CD14-positive monocyte (primary cell): ENCODE results near the gene RPS6KA4. TPM values are rescaled to one million over a fixed set of nuclear protein-coding genes. Genes with fewer than 3 reads are reported as not detected.
A peak's percentile ranks its signal among the peaks of the same experiment; 100 is the strongest.

Source experiments
- DNase-seq, 3 donors: peaks; one replicate each; pipeline ENCODE4 v3.0.0-alpha.2; 2011 to 2022
- H2AFZ ChIP-seq: 2 replicates; pipeline ENCODE4 v1.6.0; 2012; ENCODE audit warnings: mild to moderate bottlenecking, low read depth, low read length, inconsistent platforms; ENCODE audit not compliant: insufficient read depth, poor library complexity, severe bottlenecking
- H3K27ac ChIP-seq, 2 donors: 1 replicate in 1 of 2; 2 replicates in 1 of 2; pipeline ENCODE4 v1.5.1; 2012 to 2013; ENCODE audit warnings: low read length in 2 of 2, control low read depth in 1 of 2, inconsistent platforms in 1 of 2, low read depth in 1 of 2, mild to moderate bottlenecking in 1 of 2
- H3K27me3 ChIP-seq, 2 donors: one replicate each; pipeline versions ENCODE4 v1.6.0 to v1.6.1; 2011 to 2013; ENCODE audit warnings: low read length in 2 of 2; ENCODE audit not compliant: control insufficient read depth in 2 of 2, insufficient read depth in 2 of 2
- H3K36me3 ChIP-seq, 2 donors: replicated peaks in 1 of 2; 1 replicate in 1 of 2; 2 replicates in 1 of 2; pipeline versions ENCODE4 v1.5.1 to v1.6.1; 2012 to 2013; ENCODE audit warnings: low read length in 2 of 2, control low read depth in 1 of 2, inconsistent platforms in 1 of 2, mild to moderate bottlenecking in 1 of 2; ENCODE audit not compliant: insufficient read depth in 2 of 2, control insufficient read depth in 1 of 2
- H3K4me1 ChIP-seq, 2 donors: 1 replicate in 1 of 2; 2 replicates in 1 of 2; pipeline versions ENCODE4 v1.5.1 to v1.6.1; 2012 to 2013; ENCODE audit warnings: low read length in 2 of 2, control low read depth in 1 of 2, inconsistent platforms in 1 of 2, mild to moderate bottlenecking in 1 of 2, moderate library complexity in 1 of 2; ENCODE audit not compliant: insufficient read depth in 2 of 2, control insufficient read depth in 1 of 2
- H3K4me2 ChIP-seq: replicated peaks from 2 replicates; pipeline ENCODE3; 2012; ENCODE audit warnings: low read length, moderate library complexity, mild to moderate bottlenecking; ENCODE audit not compliant: poor library complexity, severe bottlenecking; ENCODE audit errors: extremely low read depth
- H3K4me3 ChIP-seq, 3 experiments: fragments of 200-600 bp in 1 of 3; sonication (generic) in 1 of 3; replicated peaks in 1 of 3; 1 replicate in 2 of 3; 2 replicates in 1 of 3; pipeline ENCODE4 v1.5.1; 2011 to 2013; ENCODE audit warnings: low read length in 3 of 3, mild to moderate bottlenecking in 3 of 3, control low read depth in 2 of 3, low read depth in 2 of 3, inconsistent platforms in 1 of 3, moderate library complexity in 1 of 3
- H3K79me2 ChIP-seq: 2 replicates; pipeline ENCODE4 v1.6.0; 2012; ENCODE audit warnings: mild to moderate bottlenecking, control low read depth, inconsistent platforms, low read length, moderate library complexity; ENCODE audit not compliant: insufficient read depth
- H3K9ac ChIP-seq: 2 replicates; pipeline ENCODE4 v1.6.0; 2017; ENCODE audit warnings: low read length, mild to moderate bottlenecking; ENCODE audit not compliant: insufficient read depth, poor library complexity, severe bottlenecking
- H3K9me3 ChIP-seq, 2 donors: replicated peaks in 1 of 2; 1 replicate in 1 of 2; 2 replicates in 1 of 2; pipeline versions ENCODE4 v1.5.1 to v1.6.1; 2012 to 2013; ENCODE audit warnings: low read length in 2 of 2, control low read depth in 1 of 2; ENCODE audit not compliant: control insufficient read depth in 1 of 2, insufficient read depth in 1 of 2
- H4K20me1 ChIP-seq: 2 replicates; pipeline ENCODE4 v1.6.0; 2012; ENCODE audit warnings: mild to moderate bottlenecking, low read length, control low read depth, moderate library complexity; ENCODE audit not compliant: insufficient read depth
- H3K27ac Mint-ChIP-seq, 7 donors: one replicate each; pipeline ENCODE4 v1.8.0; 2020; ENCODE audit warnings: mild to moderate bottlenecking in 7 of 7, mixed read lengths in 7 of 7, moderate library complexity in 6 of 7, inconsistent platforms in 2 of 7
- H3K27me3 Mint-ChIP-seq, 3 donors: one replicate each; pipeline ENCODE4 v1.8.0; 2021 to 2022; ENCODE audit warnings: low read depth in 3 of 3, mild to moderate bottlenecking in 3 of 3, mixed read lengths in 3 of 3, moderate library complexity in 3 of 3, inconsistent platforms in 1 of 3
- H3K36me3 Mint-ChIP-seq, 2 donors: one replicate each; pipeline ENCODE4 v1.8.0; 2020; ENCODE audit warnings: mixed read lengths in 2 of 2, inconsistent platforms in 1 of 2, mild to moderate bottlenecking in 1 of 2
- H3K4me1 Mint-ChIP-seq: one replicate; pipeline ENCODE4 v1.8.0; 2020; ENCODE audit warnings: mild to moderate bottlenecking, mixed read lengths
- H3K4me3 Mint-ChIP-seq, 2 donors: one replicate each; pipeline ENCODE4 v1.8.0; 2020; ENCODE audit warnings: mild to moderate bottlenecking in 2 of 2, mixed read lengths in 2 of 2, moderate library complexity in 1 of 2
- H3K9me3 Mint-ChIP-seq, 7 donors: one replicate each; pipeline ENCODE4 v1.8.0; 2020 to 2022; ENCODE audit warnings: mixed read lengths in 7 of 7, mild to moderate bottlenecking in 6 of 7, moderate library complexity in 6 of 7, inconsistent platforms in 2 of 7
- WGBS: methylation state at CpG from one replicate; pipeline ENCODE4 v1.1.5; 2013; ENCODE audit warnings: missing lambda C conversion rate; ENCODE audit not compliant: insufficient coverage; 5-methylcytosine and 5-hydroxymethylcytosine counted together
- intact Hi-C, 2 donors: fragments of 100-400 bp; cut with micrococcal nuclease; formaldehyde crosslinking; loops; one replicate each; pipeline versions ENCODE4 v1.15.0 to v1.15.1; 2023
- polyA plus RNA-seq, 3 donors: library from polyadenylated mRNA; depleted of rRNA in 1 of 3; unstranded in 2 of 3; stranded (reverse) in 1 of 3; fragments of 300-500 nt in 2 of 3; fragments of >200 nt in 1 of 3; fragmentation: Illumina TruSeq in 2 of 3; gene quantifications; 1 replicate in 2 of 3; 2 replicates in 1 of 3; pipeline ENCODE4 v1.2.3, GENCODE V29; 2012 to 2021
- TF ChIP-seq, protein P1 (sequence below): fragments of 200-600 bp; IDR thresholded peaks from one replicate; pipeline ENCODE4 v1.8.0; 2022; ENCODE audit warnings: antibody characterized with exemption, mild to moderate bottlenecking

RPS6KA4 gene
- polyA plus RNA-seq, 3 donors: 16.2 to 110 (median 24.5) TPM

DNA sequence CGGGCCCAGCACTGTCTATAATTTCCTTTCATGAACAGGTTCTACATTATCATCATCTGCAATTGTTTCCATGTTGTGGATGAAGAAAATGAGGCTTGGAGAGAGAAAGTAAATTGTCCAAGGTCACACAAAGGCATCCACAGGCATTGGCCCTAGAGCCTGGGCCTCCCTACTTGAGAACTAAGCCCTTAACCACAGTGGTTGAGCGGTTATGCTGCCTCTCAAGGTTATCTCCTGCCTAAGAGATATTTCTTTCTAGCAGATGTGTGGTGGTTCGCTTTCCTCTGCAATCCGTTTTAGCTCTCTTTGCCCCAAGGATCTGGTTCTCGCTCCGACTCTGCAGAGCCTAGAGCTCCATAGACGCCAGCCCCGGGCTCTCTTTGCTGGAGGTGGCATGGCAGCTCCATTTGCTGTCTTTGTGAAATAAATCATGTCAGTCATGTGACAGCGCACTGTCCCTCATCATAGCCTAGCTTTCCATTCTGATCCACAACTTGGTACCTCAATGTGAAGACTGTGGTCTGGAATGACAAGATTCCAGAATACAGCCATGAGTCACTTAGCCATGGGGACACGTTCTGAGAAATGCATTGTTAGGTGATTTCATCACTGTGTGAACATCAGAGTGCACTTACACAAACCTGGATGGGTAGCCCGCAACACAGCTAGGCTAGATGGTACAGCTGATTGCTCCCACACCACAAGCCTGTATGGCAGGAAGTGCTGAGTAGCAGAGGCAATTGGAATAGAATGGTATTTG lies 27.2 kb downstream of the RPS6KA4 start:
- peak overlapping the region; percentile 78 to 95 (median 92) for H3K27ac Mint-ChIP-seq
- H3K4me3 Mint-ChIP-seq: no peak overlapping the region
- H3K4me2 ChIP-seq: peak overlapping the region; percentile 60

DNA sequence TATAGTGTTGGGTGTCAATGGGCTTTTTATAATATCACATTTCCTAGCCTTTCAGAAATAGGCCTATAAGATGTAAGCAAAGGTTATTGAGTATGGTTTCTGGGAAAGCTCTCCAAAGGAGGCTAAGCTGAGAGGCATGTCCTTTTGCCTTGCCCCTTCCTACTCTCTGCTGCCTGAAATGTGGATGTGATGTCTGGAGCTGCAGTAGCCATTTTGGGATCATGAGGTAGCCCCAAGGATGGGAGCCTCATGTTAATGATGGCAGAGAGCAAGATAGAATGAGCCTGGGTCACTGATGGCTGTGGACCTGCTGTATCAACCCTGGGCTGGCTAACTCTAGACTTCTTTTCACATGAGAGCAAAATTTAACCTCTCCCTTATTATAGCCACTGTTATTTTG lies 29.0 kb downstream of the RPS6KA4 start:
- Mint-ChIP-seq H3K27me3 (peaks cover 2 to 3% (median 2%) of the 10 kb centered on the region in 3 donors), H3K27ac (no peak overlapping the region), H3K9me3 (peaks cover 2 to 10% (median 6%) of the 10 kb centered on the region in 7 donors), H3K4me3 (no peak overlapping the region), H3K4me1 (peaks cover 82% of the 10 kb centered on the region), H3K36me3 (peaks cover 25 to 26% of the 10 kb centered on the region in 2 donors)
- no peaks in the 10 kb centered on the region for H4K20me1 ChIP-seq
- peaks cover 0 to 3% of the 10 kb centered on the region in 2 donors for H3K9me3 ChIP-seq
- no peak overlapping the region for H3K9ac ChIP-seq
- H3K27me3 ChIP-seq: no peaks in the 10 kb centered on the region
- H3K4me1 ChIP-seq: peaks cover 64 to 72% of the 10 kb centered on the region in 2 donors
- peaks cover 14% of the 10 kb centered on the region for H3K79me2 ChIP-seq
- no peak overlapping the region for H3K4me2 ChIP-seq
- no peak for DNase-seq
- no peak overlapping the region for H2AFZ ChIP-seq
- no peak overlapping the region for H3K27ac ChIP-seq
- TF ChIP-seq, protein P1, sequence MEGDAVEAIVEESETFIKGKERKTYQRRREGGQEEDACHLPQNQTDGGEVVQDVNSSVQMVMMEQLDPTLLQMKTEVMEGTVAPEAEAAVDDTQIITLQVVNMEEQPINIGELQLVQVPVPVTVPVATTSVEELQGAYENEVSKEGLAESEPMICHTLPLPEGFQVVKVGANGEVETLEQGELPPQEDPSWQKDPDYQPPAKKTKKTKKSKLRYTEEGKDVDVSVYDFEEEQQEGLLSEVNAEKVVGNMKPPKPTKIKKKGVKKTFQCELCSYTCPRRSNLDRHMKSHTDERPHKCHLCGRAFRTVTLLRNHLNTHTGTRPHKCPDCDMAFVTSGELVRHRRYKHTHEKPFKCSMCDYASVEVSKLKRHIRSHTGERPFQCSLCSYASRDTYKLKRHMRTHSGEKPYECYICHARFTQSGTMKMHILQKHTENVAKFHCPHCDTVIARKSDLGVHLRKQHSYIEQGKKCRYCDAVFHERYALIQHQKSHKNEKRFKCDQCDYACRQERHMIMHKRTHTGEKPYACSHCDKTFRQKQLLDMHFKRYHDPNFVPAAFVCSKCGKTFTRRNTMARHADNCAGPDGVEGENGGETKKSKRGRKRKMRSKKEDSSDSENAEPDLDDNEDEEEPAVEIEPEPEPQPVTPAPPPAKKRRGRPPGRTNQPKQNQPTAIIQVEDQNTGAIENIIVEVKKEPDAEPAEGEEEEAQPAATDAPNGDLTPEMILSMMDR: no peak
- peaks cover 2 to 9% of the 10 kb centered on the region in 2 donors for H3K36me3 ChIP-seq
- no peak overlapping the region for H3K4me3 ChIP-seq
- intact Hi-C loops: no loop called here

More for the DNA sequence above, 27.2 kb downstream of the RPS6KA4 start:
- H3K4me1 Mint-ChIP-seq: peaks cover 64% of the 10 kb centered on the region
- H3K27me3 Mint-ChIP-seq: peaks cover 1 to 4% (median 3%) of the 10 kb centered on the region in 3 donors
- peaks cover 46 to 54% of the 10 kb centered on the region in 2 donors for H3K4me1 ChIP-seq
- H3K36me3 Mint-ChIP-seq: peaks cover 22 to 26% of the 10 kb centered on the region in 2 donors
- peak overlapping the region in 1 of 3 experiments; percentile 62 for H3K4me3 ChIP-seq
- H3K27ac ChIP-seq: peak overlapping the region; percentile 75 to 83
- H2AFZ ChIP-seq: peak overlapping the region; percentile 75
- H3K27me3 ChIP-seq: no peaks in the 10 kb centered on the region
- peak; percentile 66 to 81 (median 77) for DNase-seq
- 46% methylated on average over 4 of the region's 11 CpGs for WGBS
- peaks cover 0 to 3% of the 10 kb centered on the region in 2 donors for H3K9me3 ChIP-seq
- H3K9me3 Mint-ChIP-seq: peaks cover 0 to 10% (median 6%) of the 10 kb centered on the region in 7 donors
- intact Hi-C loops: no loop called here
- peaks cover 2 to 9% of the 10 kb centered on the region in 2 donors for H3K36me3 ChIP-seq
- H3K79me2 ChIP-seq: peaks cover 5% of the 10 kb centered on the region
- peak overlapping the region; percentile 48 for H3K9ac ChIP-seq
- no peaks in the 10 kb centered on the region for H4K20me1 ChIP-seq
- TF ChIP-seq, protein P1: no peak
